Measurements from ENCODE around the gene MIOS. TPM values are rescaled to one million over a fixed set of nuclear protein-coding genes. Genes with fewer than 3 reads are reported as not detected.

Gene MIOS
- polyA plus RNA-seq, 3 donors, result 18.3 to 32.6 (median 20.2) TPM

DNA sequence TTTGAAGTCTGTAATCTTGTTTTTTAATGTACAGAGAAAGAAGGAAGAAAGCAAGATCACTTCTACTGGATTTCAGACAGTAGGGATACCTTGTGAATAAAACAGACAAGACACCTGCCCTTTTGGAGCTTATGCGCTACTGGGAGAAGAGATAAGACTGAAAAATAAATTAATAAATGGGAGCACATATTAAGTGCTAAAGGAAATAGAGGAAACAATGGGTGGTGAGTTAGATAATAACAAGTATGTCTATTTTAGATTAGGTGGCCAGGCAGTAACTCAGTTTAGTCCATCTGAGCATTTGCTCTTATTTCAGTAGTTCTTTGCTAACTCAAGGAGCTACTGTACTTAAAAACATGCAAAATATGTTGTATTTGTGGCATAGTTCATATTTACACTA lies 15.9 kb downstream of the MIOS start:
- Mint-ChIP-seq H3K9me3 (no peaks in the 10 kb centered on the region), H3K4me1 (peaks cover 1% of the 10 kb centered on the region), H3K4me3 (no peak overlapping the region), H3K36me3 (peaks cover 29 to 34% of the 10 kb centered on the region in 2 donors), H3K27ac (no peak overlapping the region), H3K27me3 (ENCODE audit: low read depth in 3 of 3) (no peaks in the 10 kb centered on the region)
- WGBS (ENCODE audit: insufficient coverage), result no CpG with 5 or more reads among the region's 1 CpG
- intact Hi-C loops (cut with micrococcal nuclease), result no loop called here
- H3K27me3 ChIP-seq (ENCODE audit: control insufficient read depth in 2 of 2, insufficient read depth in 2 of 2, low read length in 2 of 2), result no peaks in the 10 kb centered on the region
- no peak overlapping the region for H3K4me3 ChIP-seq (replicated peaks in 1 of 3; ENCODE audit: low read depth in 2 of 3, low read length in 3 of 3)
- H3K36me3 ChIP-seq (replicated peaks in 1 of 2; ENCODE audit: control insufficient read depth in 1 of 2, insufficient read depth in 2 of 2, low read length in 2 of 2), result peaks cover 11 to 58% of the 10 kb centered on the region in 2 donors
- peaks cover 5% of the 10 kb centered on the region for H4K20me1 ChIP-seq (ENCODE audit: insufficient read depth, low read length)
- DNase-seq, result no peak
- H3K9me3 ChIP-seq (replicated peaks in 1 of 2; ENCODE audit: control insufficient read depth in 1 of 2, insufficient read depth in 1 of 2, low read length in 2 of 2), result no peaks in the 10 kb centered on the region
- peaks cover 8 to 9% of the 10 kb centered on the region in 2 donors for H3K4me1 ChIP-seq (ENCODE audit: control insufficient read depth in 1 of 2, insufficient read depth in 2 of 2, low read length in 2 of 2)
- H3K4me2 ChIP-seq (replicated peaks; ENCODE audit: extremely low read depth, low read length, poor library complexity, severe bottlenecking), result no peak overlapping the region
- H2AFZ ChIP-seq (ENCODE audit: insufficient read depth, low read depth, low read length, poor library complexity, severe bottlenecking), result no peak overlapping the region
- TF ChIP-seq, protein P1, sequence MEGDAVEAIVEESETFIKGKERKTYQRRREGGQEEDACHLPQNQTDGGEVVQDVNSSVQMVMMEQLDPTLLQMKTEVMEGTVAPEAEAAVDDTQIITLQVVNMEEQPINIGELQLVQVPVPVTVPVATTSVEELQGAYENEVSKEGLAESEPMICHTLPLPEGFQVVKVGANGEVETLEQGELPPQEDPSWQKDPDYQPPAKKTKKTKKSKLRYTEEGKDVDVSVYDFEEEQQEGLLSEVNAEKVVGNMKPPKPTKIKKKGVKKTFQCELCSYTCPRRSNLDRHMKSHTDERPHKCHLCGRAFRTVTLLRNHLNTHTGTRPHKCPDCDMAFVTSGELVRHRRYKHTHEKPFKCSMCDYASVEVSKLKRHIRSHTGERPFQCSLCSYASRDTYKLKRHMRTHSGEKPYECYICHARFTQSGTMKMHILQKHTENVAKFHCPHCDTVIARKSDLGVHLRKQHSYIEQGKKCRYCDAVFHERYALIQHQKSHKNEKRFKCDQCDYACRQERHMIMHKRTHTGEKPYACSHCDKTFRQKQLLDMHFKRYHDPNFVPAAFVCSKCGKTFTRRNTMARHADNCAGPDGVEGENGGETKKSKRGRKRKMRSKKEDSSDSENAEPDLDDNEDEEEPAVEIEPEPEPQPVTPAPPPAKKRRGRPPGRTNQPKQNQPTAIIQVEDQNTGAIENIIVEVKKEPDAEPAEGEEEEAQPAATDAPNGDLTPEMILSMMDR (IDR thresholded peaks at IDR 0.05), result no peak
- H3K27ac ChIP-seq (ENCODE audit: low read depth in 1 of 2, low read length in 2 of 2), result no peak overlapping the region
- H3K9ac ChIP-seq (ENCODE audit: insufficient read depth, low read length, poor library complexity, severe bottlenecking), result no peak overlapping the region
- no peaks in the 10 kb centered on the region for H3K79me2 ChIP-seq (ENCODE audit: insufficient read depth, low read length)

DNA sequence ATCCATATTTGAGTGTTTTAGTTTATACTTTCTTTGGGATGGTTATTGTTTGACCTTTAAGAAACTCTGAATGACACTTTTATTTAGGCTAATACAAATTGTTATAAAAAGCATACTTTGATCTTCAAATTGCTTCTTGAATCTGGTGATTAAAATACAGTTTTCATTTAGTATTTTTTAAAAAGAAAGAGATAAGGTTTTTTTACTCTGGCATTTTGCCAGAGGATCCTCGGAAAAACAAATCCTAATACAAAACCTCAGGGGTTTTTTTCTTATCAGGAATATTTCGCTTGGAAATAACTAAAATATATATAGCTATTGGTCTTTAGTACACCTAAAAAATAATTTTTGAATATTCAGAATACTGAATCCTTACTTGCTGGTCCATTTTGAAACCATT lies 17.0 kb downstream of the MIOS start:
- Histone ChIP-seq H4K20me1 (ENCODE audit: insufficient read depth, low read length) (no peaks in the 10 kb centered on the region), H3K27ac (ENCODE audit: low read depth in 1 of 2, low read length in 2 of 2) (no peak overlapping the region), H3K4me3 (replicated peaks in 1 of 3; ENCODE audit: low read depth in 2 of 3, low read length in 3 of 3) (no peak overlapping the region), H3K27me3 (ENCODE audit: control insufficient read depth in 2 of 2, insufficient read depth in 2 of 2, low read length in 2 of 2) (no peaks in the 10 kb centered on the region), H3K79me2 (ENCODE audit: insufficient read depth, low read length) (no peaks in the 10 kb centered on the region), H3K4me1 (ENCODE audit: control insufficient read depth in 1 of 2, insufficient read depth in 2 of 2, low read length in 2 of 2) (no peaks in the 10 kb centered on the region), H3K36me3 (replicated peaks in 1 of 2; ENCODE audit: control insufficient read depth in 1 of 2, insufficient read depth in 2 of 2, low read length in 2 of 2) (peaks cover 11 to 58% of the 10 kb centered on the region in 2 donors), H3K9ac (ENCODE audit: insufficient read depth, low read length, poor library complexity, severe bottlenecking) (no peak overlapping the region), H3K9me3 (replicated peaks in 1 of 2; ENCODE audit: control insufficient read depth in 1 of 2, insufficient read depth in 1 of 2, low read length in 2 of 2) (no peaks in the 10 kb centered on the region), H2AFZ (ENCODE audit: insufficient read depth, low read depth, low read length, poor library complexity, severe bottlenecking) (no peak overlapping the region), H3K4me2 (replicated peaks; ENCODE audit: extremely low read depth, low read length, poor library complexity, severe bottlenecking) (no peak overlapping the region)
- no CpG with 5 or more reads among the region's 2 CpGs for WGBS (ENCODE audit: insufficient coverage)
- Mint-ChIP-seq H3K4me3 (no peak overlapping the region), H3K9me3 (no peaks in the 10 kb centered on the region), H3K4me1 (peaks cover 1% of the 10 kb centered on the region), H3K27me3 (ENCODE audit: low read depth in 3 of 3) (no peaks in the 10 kb centered on the region), H3K27ac (no peak overlapping the region), H3K36me3 (peaks cover 29 to 39% of the 10 kb centered on the region in 2 donors)
- TF ChIP-seq, protein P1 (IDR thresholded peaks at IDR 0.05), result no peak
- intact Hi-C loops (cut with micrococcal nuclease), result no loop called here
- DNase-seq, result no peak
